Measurements from ENCODE around the gene FNDC5. TPM values are rescaled to one million over a fixed set of nuclear protein-coding genes. Genes with fewer than 3 reads are reported as not detected.

Gene FNDC5
- total and polyA plus RNA-seq, 10 of the 15 experiments (the other 5 are each of a cell fraction or from before 2014, with no cell fraction given) = 0.01 to 0.29 (median 0.19) TPM; not detected in 4

DNA sequence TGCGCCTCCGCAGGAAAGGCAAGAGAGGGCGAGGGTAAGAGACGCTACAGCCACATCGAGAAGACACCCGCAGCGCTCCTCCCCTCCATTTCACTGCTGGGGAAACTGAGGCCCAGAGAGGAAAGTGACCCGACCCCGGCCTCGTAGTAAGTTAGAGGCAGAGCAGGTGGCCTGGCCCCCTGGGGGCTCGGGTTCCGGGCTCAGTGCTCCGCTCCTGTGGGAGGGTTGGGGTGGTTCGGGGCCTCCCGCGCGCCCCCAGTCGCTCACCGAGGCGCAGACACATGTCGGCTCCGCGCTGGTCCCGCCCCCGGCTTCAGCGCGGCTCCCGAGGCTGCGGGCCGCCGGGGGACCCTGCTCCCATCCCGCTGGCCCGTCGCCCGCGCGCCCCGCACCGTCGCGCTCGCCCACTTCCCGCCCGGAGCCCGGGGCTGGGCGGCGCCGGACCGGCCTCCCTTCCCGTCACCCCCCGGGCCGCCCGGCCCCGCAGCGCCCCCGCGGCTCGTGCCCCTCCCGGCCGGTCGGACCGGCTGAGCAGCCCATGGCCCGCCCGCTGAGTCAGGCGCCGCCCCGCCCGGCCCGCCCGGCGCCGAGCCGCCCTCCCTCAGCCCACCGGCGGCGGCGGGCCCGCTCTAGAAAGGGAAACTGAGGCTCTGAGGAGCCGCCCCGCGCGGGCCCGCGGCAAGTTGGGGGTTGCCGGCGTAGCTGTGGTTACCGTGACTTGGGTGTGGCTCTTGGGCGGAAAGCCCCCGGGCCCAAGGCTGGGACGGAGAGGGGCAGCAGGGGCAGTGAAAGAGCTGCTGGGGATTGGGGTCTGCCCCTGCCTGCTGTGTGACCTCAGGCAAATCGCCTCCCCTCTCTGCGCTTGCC lies 30.5 kb upstream of the FNDC5 start, which contains the start of gene TMEM54 (continued):
- TF ChIP-seq, protein P1, sequence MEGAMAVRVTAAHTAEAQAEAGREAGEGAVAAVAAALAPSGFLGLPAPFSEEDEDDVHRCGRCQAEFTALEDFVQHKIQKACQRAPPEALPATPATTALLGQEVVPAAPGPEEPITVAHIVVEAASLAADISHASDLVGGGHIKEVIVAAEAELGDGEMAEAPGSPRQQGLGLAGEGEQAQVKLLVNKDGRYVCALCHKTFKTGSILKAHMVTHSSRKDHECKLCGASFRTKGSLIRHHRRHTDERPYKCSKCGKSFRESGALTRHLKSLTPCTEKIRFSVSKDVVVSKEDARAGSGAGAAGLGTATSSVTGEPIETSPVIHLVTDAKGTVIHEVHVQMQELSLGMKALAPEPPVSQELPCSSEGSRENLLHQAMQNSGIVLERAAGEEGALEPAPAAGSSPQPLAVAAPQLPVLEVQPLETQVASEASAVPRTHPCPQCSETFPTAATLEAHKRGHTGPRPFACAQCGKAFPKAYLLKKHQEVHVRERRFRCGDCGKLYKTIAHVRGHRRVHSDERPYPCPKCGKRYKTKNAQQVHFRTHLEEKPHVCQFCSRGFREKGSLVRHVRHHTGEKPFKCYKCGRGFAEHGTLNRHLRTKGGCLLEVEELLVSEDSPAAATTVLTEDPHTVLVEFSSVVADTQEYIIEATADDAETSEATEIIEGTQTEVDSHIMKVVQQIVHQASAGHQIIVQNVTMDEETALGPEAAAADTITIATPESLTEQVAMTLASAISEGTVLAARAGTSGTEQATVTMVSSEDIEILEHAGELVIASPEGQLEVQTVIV (IDR thresholded peaks at IDR 0.05; ENCODE audit: borderline replicate concordance, partially characterized antibody) = no peak
- peak; percentile 39 for TF ChIP-seq SUZ12 (IDR thresholded peaks at IDR 0.05; ENCODE audit: unreplicated experiment)
- TF ChIP-seq DPF2 (IDR thresholded peaks at IDR 0.05) = no peak

DNA sequence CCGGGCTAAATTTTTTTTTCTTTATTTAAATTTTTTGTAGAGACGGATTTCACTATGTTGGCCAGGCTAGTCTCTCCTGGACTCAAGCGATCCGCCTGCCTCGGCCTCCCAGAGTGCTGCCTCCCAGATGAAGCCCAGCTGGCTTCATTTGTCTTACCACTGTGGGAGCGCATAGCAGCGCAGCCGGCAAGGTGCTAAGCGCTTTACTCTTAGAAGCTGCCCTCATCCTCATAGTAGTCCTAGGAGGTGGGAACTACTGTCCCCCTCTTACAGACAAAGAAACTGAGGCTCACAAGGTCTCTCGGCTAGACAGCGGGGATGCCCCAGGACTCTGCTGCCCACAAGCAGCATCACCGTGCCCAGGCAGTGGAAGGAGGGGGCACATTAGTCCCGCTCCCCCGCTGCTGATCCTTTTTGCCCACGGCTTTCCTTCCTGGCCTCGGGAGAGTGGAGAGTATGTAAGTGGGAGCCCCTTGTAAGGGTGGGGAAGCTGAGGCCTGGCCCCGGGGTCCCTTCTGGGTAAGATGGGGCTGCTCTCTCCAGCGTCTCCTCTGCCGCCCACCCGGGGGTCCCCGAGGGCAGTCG lies 29.8 kb upstream of the FNDC5 start:
- no peak for TF ChIP-seq POU2F2 (IDR thresholded peaks at IDR 0.05; ENCODE audit: borderline replicate concordance, low read depth, low read length)
- TF ChIP-seq POLR2AphosphoS5 (IDR thresholded peaks at IDR 0.05; ENCODE audit: low read length) = no peak
- no peak for TF ChIP-seq SUZ12 (IDR thresholded peaks at IDR 0.05; ENCODE audit: unreplicated experiment)
- TF ChIP-seq NFXL1 (IDR thresholded peaks at IDR 0.05; ENCODE audit: borderline replicate concordance) = no peak
- TF ChIP-seq MTA3 (IDR thresholded peaks at IDR 0.05; ENCODE audit: borderline replicate concordance, low read length) = no peak
- TF ChIP-seq, protein P2, sequence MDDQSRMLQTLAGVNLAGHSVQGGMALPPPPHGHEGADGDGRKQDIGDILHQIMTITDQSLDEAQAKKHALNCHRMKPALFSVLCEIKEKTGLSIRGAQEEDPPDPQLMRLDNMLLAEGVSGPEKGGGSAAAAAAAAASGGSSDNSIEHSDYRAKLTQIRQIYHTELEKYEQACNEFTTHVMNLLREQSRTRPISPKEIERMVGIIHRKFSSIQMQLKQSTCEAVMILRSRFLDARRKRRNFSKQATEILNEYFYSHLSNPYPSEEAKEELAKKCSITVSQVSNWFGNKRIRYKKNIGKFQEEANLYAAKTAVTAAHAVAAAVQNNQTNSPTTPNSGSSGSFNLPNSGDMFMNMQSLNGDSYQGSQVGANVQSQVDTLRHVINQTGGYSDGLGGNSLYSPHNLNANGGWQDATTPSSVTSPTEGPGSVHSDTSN (IDR thresholded peaks at IDR 0.05; ENCODE audit: insufficient replicate concordance, low read depth, low read length) = no peak
- Histone ChIP-seq H3K9me3 (replicated peaks; ENCODE audit: control insufficient read depth, insufficient read depth, low read length) (no peaks in the 10 kb centered on the region), H3K4me2 (ENCODE audit: control insufficient read depth, insufficient read depth) (no peak overlapping the region), H3K79me2 (ENCODE audit: control insufficient read depth, insufficient read depth, low read length) (no peaks in the 10 kb centered on the region), H4K20me1 (ENCODE audit: control insufficient read depth, insufficient read depth) (no peaks in the 10 kb centered on the region), H2AFZ (ENCODE audit: control insufficient read depth, low read depth, low read length) (no peak overlapping the region), H3K27me3 (replicated peaks in 1 of 2; ENCODE audit: control insufficient read depth in 2 of 2, insufficient read depth in 2 of 2, low read length in 1 of 2) (peaks cover 2 to 7% of the 10 kb centered on the region in 2 experiments), H3K36me3 (ENCODE audit: control insufficient read depth in 2 of 2, insufficient read depth in 2 of 2, low read length in 1 of 2) (no peaks in the 10 kb centered on the region), H3K9ac (ENCODE audit: control insufficient read depth, insufficient read depth, low read length) (no peak overlapping the region), H3K4me1 (ENCODE audit: control insufficient read depth, insufficient read depth, low read length) (no peaks in the 10 kb centered on the region), H3K27ac (ENCODE audit: control insufficient read depth, insufficient read depth) (no peak overlapping the region), H3K4me3 (no peak overlapping the region)
- no peak for DNase-seq (ENCODE audit: low read depth, low spot score)
- ChIA-PET POLR2A (no interaction called here), RAD21 (ENCODE audit: unreplicated experiment) (no interaction called here), SMC1A (ENCODE audit: uncharacterized antibody, unreplicated experiment) (no interaction called here), CTCF (interaction anchor here (1.6 kb wide), 1 partner anchor 195 kb away, joined by 4 read pairs; no protein-coding TSS in a partner anchor)
- no peak for ATAC-seq
- intact Hi-C loops (cut with micrococcal nuclease; ENCODE audit: unreplicated experiment) = no loop called here
- BruUV-seq (replicated peaks) = no TSS peak
- FAIRE-seq = no peak
- in situ Hi-C loops (cut with MboI) = no loop called here
- 45% methylated on average over 21 of the region's 22 CpGs for WGBS (ENCODE audit: insufficient coverage, insufficient replicate concordance, low lambda C conversion rate, missing lambda C conversion rate)

Measured in GM12878 (cell line).